OCI-LY7 (cell line): Measurements from ENCODE around the gene MMP23B.

Experiments used
- EZH2phosphoT487 ChIP-seq: fragments of 200-600 bp; sonication (generic); IDR thresholded peaks from 2 replicates; pipeline ENCODE4 v1.6.1; 2018; ENCODE audit warnings: low read depth, borderline replicate concordance, mild to moderate bottlenecking, mixed run types, antibody characterized with exemption, low read length, moderate library complexity, mixed read lengths
- TF ChIP-seq, protein P1 (sequence below): fragments of 200-600 bp; sonication (generic); conservative IDR thresholded peaks from 2 replicates; pipeline ENCODE4 v1.5.1; 2014; ENCODE audit warnings: mild to moderate bottlenecking, antibody characterized with exemption, low read length, moderate library complexity, mixed read lengths

DNA sequence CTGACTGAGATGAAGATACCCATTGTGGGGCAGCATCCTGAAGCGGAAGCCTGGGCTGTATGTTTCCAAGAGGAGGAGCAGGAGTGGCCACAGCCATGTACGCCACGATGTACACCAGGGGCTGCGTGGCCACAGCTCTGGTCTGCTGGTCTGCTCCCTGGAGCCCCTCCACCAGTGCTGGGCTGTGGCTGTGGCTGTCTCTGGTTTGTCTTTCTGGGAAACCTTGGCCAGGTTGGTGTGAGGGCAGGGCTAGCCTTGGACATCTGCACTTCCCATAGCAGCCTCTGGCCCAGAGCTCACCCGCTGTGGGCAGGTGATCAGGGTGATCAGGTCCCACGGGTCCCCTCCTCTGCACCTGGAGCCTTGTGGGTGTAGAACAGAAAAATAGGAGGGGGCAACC lies 14.0 kb upstream of the MMP23B start:
- TF ChIP-seq, protein P1, sequence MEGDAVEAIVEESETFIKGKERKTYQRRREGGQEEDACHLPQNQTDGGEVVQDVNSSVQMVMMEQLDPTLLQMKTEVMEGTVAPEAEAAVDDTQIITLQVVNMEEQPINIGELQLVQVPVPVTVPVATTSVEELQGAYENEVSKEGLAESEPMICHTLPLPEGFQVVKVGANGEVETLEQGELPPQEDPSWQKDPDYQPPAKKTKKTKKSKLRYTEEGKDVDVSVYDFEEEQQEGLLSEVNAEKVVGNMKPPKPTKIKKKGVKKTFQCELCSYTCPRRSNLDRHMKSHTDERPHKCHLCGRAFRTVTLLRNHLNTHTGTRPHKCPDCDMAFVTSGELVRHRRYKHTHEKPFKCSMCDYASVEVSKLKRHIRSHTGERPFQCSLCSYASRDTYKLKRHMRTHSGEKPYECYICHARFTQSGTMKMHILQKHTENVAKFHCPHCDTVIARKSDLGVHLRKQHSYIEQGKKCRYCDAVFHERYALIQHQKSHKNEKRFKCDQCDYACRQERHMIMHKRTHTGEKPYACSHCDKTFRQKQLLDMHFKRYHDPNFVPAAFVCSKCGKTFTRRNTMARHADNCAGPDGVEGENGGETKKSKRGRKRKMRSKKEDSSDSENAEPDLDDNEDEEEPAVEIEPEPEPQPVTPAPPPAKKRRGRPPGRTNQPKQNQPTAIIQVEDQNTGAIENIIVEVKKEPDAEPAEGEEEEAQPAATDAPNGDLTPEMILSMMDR: no peak
- no peak for TF ChIP-seq EZH2phosphoT487
